ENCODE results near the gene SKA2. TPM values are rescaled to one million over a fixed set of nuclear protein-coding genes. Genes with fewer than 3 reads are reported as not detected.
"Not testable (repeated sequence)": the region's sequence is repeated elsewhere in the genome, so short reads cannot be mapped to it uniquely, and the experiment has no call there.

The SKA2 gene
- total RNA-seq, result 27.6 TPM

- no peak for DNase-seq (ENCODE audit: low spot score)
Observed at GRCh38 chr17:59154721-59155438, at the start of gene SKA2. SKA2 (minus strand) TSS chr17:59155186; CDS start chr17:59155163, 23 bp downstream.

- DNase-seq (ENCODE audit: low spot score), result no peak
Observed at GRCh38 chr17:59202320-59202719, 47.3 kb upstream of the SKA2 start.

GRCh38 chr17:59199398-59199797, 44.4 kb upstream of the SKA2 start:
- DNase-seq (ENCODE audit: low spot score), result no peak

DNA sequence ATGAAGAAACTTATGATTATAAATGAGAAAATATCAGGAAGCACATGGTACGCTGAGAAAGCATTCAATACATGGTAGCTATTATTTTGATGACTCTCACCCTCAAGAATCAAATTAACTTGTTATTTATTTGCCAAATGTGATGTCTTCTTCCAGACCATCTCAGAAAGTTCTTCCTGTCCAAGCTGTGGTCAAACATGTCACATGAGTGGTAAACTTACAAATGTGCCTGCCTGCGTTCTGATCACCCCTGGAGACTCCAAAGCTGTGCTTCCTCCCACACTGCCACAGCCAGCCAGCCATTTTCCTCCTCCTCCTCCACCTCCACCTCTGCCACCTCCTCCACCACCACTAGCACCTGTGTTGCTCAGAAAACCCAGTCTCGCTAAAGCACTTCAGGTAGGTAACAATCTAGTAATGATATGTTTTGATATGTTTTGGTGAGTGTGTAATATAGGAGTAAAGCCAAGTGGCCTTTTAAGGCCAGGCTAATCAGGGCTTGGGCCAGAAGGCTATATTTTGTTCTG, 38.4 kb upstream of the SKA2 start:
- no peak for DNase-seq (ENCODE audit: low spot score)

DNA sequence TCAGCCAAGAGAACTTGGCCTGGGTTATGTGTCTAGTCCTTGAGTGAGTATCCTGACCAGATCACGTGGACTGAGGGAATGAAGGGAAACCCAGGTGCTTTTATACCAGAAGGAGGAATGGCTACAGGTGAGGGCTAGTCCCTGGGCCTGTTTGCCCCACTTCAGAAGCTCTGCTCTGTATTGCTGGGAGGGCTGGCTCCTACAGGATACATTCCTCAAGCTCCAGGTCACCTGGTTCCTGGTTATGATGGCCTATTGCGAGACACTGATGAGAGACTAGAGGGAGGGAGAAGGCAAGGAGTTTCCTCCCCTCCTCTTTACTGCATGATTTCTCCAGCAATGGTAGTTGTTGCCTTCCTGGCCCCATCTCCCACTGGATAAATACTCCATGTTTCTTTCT, 35.8 kb upstream of the SKA2 start:
- no peak for DNase-seq (ENCODE audit: low spot score)

DNA sequence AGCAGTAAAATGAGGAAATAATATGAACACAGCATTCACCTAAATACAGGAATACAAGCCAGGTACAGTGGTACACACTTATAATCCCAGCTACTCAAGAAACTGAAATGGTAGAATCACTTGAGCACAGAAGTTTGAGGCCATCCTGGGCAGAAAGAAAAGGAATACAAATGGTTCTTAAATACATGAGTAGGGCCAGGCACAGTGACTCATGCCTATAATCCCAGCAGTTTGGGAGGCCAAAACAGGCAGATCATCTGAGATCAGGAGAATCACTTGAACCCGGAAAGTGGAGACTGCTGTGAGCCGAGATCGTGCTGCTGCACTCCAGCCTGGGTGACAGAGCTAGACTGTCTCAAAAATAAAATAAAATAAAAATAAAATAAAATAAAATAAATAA, 31.9 kb upstream of the SKA2 start:
- DNase-seq (ENCODE audit: low spot score), result no peak

- no peak for DNase-seq (ENCODE audit: low spot score)
Observed at GRCh38 chr17:59185997-59186396, 31.0 kb upstream of the SKA2 start.

GRCh38 chr17:59181481-59181880, 26.5 kb upstream of the SKA2 start:
- DNase-seq (ENCODE audit: low spot score), result no peak

GRCh38 chr17:59180626-59181025, 25.6 kb upstream of the SKA2 start:
- no peak for DNase-seq (ENCODE audit: low spot score)

DNA sequence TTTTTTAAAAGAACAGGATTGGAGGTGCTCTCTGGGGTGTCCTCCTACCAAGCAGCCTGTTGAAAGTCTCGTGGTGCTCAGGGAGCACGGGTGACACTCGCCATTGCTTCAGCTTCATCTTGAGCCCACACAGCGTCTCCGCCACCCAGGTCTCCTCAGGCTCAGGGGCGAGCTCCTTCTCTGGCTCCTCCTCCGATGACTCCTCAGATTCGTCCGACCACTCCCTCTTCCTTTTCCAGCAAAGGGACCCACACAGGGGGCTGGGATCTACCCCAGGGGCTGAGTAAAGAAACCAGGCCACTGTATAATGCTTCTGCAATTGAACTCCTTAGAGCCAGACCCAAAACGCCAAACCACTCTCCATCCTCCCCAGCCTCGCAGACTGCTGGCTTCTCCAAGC, 24.6 kb upstream of the SKA2 start:
- not testable (repeated sequence) for DNase-seq (ENCODE audit: low spot score)

DNA sequence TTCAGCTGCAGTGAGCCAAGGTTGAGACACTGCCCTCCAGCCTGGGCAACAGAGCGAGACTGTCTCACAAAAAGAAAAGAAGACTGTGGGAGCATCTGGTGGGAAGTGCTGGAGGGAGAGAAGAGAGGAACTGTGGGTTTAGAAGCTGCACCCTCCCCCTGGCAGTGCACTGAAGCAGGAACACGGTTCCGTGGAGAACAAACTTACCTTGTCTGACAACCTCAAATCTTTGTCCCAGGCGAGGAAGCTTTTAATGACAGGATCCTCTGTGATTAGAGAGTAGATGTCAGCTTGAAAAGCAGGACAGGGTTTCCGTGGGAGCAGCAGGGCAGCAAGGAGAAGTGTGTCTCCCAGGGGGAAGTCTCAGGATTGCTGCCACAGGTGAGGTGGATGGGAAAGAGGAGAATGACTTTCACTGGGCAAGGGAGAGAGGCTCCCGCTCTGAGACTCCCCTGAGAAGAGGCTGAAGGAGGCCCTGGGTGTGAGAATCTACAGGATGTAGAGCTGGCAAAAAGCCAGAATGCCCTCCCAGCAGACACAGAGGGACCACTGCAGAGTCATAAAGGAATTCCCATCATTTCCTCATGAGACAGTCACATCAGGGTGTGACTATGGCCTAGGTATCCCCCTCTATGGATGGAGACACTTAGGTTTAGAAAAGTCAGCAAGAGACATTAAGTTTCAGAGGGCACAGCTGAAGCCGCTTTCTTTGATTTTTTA, 23.4 kb upstream of the SKA2 start:
- DNase-seq (ENCODE audit: low spot score), result no peak

GRCh38 chr17:59175076-59175475, 20.1 kb upstream of the SKA2 start:
- no peak for DNase-seq (ENCODE audit: low spot score)

DNA sequence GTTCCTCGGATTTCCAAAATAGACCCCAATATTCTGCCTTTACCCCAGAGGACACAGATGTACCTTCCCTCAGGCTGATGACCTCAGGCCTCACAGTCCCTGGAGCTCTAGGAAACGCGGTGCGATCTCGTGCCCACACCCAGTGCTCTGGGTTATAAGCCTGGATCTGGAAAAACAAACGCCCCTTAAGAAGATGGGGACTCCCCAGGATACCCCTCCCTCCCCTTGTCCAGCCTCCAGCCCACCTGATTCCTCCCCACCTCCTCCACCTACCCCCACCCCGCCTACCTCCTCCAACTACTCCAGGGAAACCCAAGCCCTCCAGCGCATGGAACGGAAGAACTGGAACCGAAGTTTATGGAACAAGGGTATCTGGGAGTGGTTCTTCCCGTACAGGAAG, 19.7 kb upstream of the SKA2 start:
- no peak for DNase-seq (ENCODE audit: low spot score)

DNA sequence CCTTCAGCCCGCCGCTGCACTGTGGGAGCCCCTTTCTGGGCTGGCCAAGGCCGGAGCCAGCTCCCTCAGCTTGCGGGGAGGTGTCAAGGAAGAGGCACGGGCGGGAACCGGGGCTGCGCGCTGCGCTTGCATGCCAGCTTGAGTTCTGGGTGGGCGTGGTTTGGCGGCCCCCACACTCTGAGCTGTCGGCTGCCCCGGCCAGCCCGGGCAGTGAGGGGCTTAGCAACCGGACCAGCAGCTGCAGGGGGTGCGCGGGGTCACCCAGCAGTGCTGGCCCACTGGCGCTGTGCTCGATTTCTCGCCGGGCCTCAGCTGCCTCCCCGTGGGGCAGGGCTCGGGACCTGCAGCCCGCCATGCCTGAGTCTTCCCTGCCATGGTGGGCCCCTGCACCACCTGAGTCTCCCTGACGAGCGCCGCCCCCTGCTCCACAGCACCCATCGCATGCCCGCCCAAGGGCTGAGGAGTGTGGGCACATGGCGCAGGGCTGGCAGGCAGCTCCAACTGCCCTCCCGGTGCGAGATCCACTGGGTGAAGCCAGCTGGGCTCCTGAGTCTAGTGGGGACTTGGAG, 17.5 kb upstream of the SKA2 start:
- DNase-seq (ENCODE audit: low spot score), result no peak

- no peak for DNase-seq (ENCODE audit: low spot score)
Observed at GRCh38 chr17:59167571-59168001, 12.6 kb upstream of the SKA2 start.

GRCh38 chr17:59165933-59166342, 11.0 kb upstream of the SKA2 start:
- no peak for DNase-seq (ENCODE audit: low spot score)

GRCh38 chr17:59161477-59161876, 6.5 kb upstream of the SKA2 start:
- no peak for DNase-seq (ENCODE audit: low spot score)

GRCh38 chr17:59160157-59161025, 5.4 kb upstream of the SKA2 start:
- no peak for DNase-seq (ENCODE audit: low spot score)

DNA sequence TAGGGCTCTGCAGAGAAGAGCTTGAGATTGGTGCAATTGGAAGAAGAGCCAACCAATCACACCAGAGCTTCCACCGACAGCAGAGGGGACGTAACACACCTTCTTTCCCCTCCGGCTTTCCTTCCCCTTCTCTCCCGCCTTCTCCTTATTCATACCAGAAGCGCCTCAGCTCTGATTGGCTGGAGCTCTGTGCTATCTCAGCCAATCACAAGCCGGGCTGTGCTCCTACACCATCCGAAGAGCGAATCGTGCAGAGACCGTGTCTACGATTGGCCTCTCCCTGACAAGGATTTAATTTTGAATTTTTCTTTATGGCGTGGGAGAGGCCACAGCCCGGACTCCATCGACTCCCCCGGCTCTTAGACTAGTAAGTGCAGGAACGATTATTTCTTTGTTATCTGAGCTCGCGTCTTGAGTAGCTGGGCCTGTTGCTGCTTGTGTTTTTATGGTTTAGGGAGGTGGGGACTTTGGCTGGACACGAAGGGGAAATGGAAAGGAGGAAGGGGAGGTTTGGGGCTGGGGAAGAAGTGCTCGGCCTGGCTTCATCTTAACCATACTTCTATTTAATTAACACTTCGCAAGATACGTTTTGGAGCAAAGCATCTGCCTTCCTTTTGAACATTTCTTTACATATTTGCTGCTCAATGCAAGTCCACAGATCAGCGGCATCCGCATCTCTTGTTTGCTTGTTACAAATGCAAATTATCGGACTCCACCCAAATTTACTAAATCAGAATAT, 622 bp upstream of the SKA2 start, which contains the start of gene PRR11:
Gene PRR11, plus strand, starts transcription at position 308 of the 739 bp plus-strand sequence. CDS start 14,007 bp downstream, outside the sequence.
- DNase-seq (ENCODE audit: low spot score), result peak; percentile 98

DNA sequence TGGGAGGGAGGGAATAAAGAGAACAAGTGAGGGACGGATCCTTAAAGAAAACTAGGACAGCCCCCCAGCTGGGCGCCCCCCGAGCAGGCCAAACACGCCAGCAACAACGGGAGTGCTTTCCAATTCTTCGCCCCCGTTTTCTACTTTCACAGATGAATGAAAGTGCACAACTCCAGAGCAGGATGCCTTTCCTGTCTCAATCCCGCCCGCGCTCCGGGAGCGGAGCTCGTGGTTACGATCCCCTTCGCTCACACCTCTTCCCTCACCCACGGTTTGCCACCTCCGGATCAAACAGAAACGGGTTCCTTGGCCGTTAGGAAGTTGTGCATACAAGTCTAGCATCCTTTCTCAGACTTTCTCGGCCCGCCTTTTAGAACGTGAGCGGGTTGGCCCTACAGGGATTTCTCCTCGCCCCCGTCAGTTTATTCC, 680 bp downstream of the SKA2 start:
- peak; percentile 55 for DNase-seq (ENCODE audit: low spot score)

DNA sequence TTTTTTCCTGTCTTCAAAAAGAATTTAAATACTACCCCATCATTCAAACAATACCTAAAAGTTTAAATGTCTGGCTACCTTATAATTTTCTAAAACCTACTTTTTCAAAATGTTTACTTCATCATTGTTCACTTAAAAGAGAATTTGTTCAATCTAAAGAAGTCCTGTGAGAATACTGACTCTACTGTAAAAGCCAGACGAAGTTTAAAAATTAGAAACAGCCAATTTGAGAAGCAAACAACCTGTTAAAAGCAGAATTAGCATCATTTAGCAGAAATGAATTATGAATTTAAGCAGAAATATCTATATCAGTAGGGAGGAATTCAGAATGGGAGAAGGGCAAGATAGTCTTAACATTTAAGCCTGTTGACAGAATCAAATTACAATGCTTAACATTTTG, 2.1 kb downstream of the SKA2 start:
- no peak for DNase-seq (ENCODE audit: low spot score)

All from ureter (tissue), 1 donor.